GM12872 (cell line): ENCODE measurements around the gene NDUFB5.

ENCODE experiments used
- CTCF ChIP-seq: IDR thresholded peaks from 3 replicates; pipeline ENCODE4 v1.5.1; 2011; ENCODE audit warnings: low read depth, mild to moderate bottlenecking, low read length, moderate library complexity; ENCODE audit not compliant: insufficient read depth

The NDUFB5 gene

GRCh38 chr3:179608931-179609720 is 4.5 kb downstream of the NDUFB5 start:
- TF ChIP-seq CTCF, result no peak

- no peak for TF ChIP-seq CTCF
Measured at GRCh38 chr3:179610066-179610465, 5.5 kb downstream of the NDUFB5 start.

GRCh38 chr3:179613807-179614206 is 9.2 kb downstream of the NDUFB5 start:
- TF ChIP-seq CTCF, result no peak

- no peak for TF ChIP-seq CTCF
Measured at GRCh38 chr3:179615458-179616173, 11.0 kb downstream of the NDUFB5 start.

GRCh38 chr3:179622023-179622422 is 17.4 kb downstream of the NDUFB5 start:
- no peak for TF ChIP-seq CTCF

- no peak for TF ChIP-seq CTCF
Measured at GRCh38 chr3:179624451-179624850, 19.9 kb downstream of the NDUFB5 start.

GRCh38 chr3:179630753-179631451 is 26.3 kb downstream of the NDUFB5 start:
- no peak for TF ChIP-seq CTCF
